Spleen (tissue), 7 donors: Measurements from ENCODE around the gene SLC7A9.

Source experiments
- POLR2AphosphoS5 ChIP-seq, 3 donors: sonication (generic); formaldehyde crosslinking; IDR thresholded peaks; one replicate each; pipeline ENCODE4 v1.5.1; 2017; ENCODE audit warnings: antibody characterized with exemption in 3 of 3
- TF ChIP-seq, protein P1 (sequence below), 11 experiments: fragments of 200-600 bp in 7 of 11; fragments of 450-650 bp in 4 of 11; sonication (generic) in 4 of 11; IDR thresholded peaks in 8 of 11; conservative IDR thresholded peaks in 3 of 11; 1 replicate in 7 of 11; 2 replicates in 4 of 11; pipeline versions ENCODE4 v1.4.0 to v1.8.0; 2016 to 2021; ENCODE audit warnings: antibody characterized with exemption in 11 of 11, inconsistent platforms in 4 of 11, mild to moderate bottlenecking in 1 of 11
- donor health status: DM: no; HTN: no; CAD: no; lungs with moderate emphysema.
- donor health status: DM: no; HTN: no; CAD: no.
- donor health status: DM: no; HTN: no; CAD: no.

- TF ChIP-seq, protein P1, sequence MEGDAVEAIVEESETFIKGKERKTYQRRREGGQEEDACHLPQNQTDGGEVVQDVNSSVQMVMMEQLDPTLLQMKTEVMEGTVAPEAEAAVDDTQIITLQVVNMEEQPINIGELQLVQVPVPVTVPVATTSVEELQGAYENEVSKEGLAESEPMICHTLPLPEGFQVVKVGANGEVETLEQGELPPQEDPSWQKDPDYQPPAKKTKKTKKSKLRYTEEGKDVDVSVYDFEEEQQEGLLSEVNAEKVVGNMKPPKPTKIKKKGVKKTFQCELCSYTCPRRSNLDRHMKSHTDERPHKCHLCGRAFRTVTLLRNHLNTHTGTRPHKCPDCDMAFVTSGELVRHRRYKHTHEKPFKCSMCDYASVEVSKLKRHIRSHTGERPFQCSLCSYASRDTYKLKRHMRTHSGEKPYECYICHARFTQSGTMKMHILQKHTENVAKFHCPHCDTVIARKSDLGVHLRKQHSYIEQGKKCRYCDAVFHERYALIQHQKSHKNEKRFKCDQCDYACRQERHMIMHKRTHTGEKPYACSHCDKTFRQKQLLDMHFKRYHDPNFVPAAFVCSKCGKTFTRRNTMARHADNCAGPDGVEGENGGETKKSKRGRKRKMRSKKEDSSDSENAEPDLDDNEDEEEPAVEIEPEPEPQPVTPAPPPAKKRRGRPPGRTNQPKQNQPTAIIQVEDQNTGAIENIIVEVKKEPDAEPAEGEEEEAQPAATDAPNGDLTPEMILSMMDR (IDR thresholded peaks at IDR 0.05 in 8 of 11, conservative IDR thresholded peaks at IDR 0.05 in 3 of 11): no peak
- no peak for TF ChIP-seq POLR2AphosphoS5 (IDR thresholded peaks at IDR 0.05)
These were observed 40.1 kb downstream of the SLC7A9 start for GRCh38 chr19:32829345-32829896.
